Measurements from ENCODE around the gene BLOC1S6. TPM values are rescaled to one million over a fixed set of nuclear protein-coding genes. Genes with fewer than 3 reads are reported as not detected.

The BLOC1S6 gene
- total and polyA plus RNA-seq, 2 of the 13 experiments (the other 11 are each of a cell fraction or from before 2014, with no cell fraction given) = 11.8 to 44.3 TPM

DNA sequence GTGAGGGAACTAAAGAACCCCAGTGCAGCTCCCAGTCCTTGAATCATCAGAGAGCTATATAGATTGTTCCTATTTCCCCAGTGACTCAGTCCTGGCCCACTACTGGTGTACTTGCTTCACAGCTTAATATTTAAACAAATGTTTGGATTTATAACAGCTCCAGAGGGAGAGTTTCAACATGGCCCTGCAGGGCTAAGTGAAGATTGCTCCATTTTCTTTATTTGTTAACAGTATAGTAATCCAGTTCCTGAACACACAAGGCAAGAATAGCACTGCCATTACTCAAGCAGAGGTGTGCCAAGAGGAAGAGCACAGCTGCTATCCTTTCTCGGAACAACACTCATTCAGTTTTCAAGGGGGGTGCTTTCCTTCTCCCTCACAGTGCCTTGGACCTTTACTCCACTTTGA is 54.2 kb downstream of the BLOC1S6 start (continued):
- TF ChIP-seq ZNF451 (CRISPR knock-in tag; IDR thresholded peaks at IDR 0.05) (no peak), JUN (CRISPR knock-in tag; IDR thresholded peaks at IDR 0.05) (no peak), FOXK1 (CRISPR knock-in tag; IDR thresholded peaks at IDR 0.05; ENCODE audit: borderline replicate concordance, low read depth) (no peak), ZFP36L1 (CRISPR knock-in tag; IDR thresholded peaks at IDR 0.05) (no peak), KMT2A (CRISPR knock-in tag; IDR thresholded peaks at IDR 0.05) (0 out of 2 replicates have a peak, but pooled peaks have one; percentile 43), ZNF264 (CRISPR knock-in tag; IDR thresholded peaks at IDR 0.05) (no peak), BORCS8-MEF2B (CRISPR knock-in tag; IDR thresholded peaks at IDR 0.05) (no peak), ASH2L (IDR thresholded peaks at IDR 0.05; ENCODE audit: insufficient read length, low read depth, low read length) (peak; percentile 47), ZMAT3 (CRISPR knock-in tag; conservative IDR thresholded peaks at IDR 0.05) (no peak), ZNF496 (CRISPR knock-in tag; IDR thresholded peaks at IDR 0.05; ENCODE audit: insufficient replicate concordance) (no peak), ZNF354B (CRISPR knock-in tag; IDR thresholded peaks at IDR 0.05) (no peak), RBM22 (optimal IDR thresholded peaks at IDR 0.05; ENCODE audit: low read length) (no peak), ZMYM3 (CRISPR knock-in tag; IDR thresholded peaks at IDR 0.05) (no peak), PTBP1 (IDR thresholded peaks at IDR 0.05; ENCODE audit: low read depth, low read length, poor library complexity, severe bottlenecking) (no peak), JARID2 (CRISPR knock-in tag; IDR thresholded peaks at IDR 0.05; ENCODE audit: insufficient replicate concordance) (no peak)
- TF ChIP-seq, protein P1, sequence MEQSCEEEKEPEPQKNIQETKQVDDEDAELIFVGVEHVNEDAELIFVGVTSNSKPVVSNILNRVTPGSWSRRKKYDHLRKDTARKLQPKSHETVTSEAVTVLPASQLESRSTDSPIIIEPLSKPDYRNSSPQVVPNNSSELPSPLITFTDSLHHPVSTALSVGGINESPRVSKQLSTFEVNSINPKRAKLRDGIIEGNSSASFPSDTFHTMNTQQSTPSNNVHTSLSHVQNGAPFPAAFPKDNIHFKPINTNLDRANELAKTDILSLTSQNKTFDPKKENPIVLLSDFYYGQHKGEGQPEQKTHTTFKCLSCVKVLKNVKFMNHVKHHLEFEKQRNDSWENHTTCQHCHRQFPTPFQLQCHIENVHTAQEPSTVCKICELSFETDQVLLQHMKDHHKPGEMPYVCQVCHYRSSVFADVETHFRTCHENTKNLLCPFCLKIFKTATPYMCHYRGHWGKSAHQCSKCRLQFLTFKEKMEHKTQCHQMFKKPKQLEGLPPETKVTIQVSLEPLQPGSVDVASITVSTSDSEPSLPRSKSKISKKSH (CRISPR knock-in tag; IDR thresholded peaks at IDR 0.05; ENCODE audit: borderline replicate concordance) = no peak
- TF ChIP-seq, protein P2, sequence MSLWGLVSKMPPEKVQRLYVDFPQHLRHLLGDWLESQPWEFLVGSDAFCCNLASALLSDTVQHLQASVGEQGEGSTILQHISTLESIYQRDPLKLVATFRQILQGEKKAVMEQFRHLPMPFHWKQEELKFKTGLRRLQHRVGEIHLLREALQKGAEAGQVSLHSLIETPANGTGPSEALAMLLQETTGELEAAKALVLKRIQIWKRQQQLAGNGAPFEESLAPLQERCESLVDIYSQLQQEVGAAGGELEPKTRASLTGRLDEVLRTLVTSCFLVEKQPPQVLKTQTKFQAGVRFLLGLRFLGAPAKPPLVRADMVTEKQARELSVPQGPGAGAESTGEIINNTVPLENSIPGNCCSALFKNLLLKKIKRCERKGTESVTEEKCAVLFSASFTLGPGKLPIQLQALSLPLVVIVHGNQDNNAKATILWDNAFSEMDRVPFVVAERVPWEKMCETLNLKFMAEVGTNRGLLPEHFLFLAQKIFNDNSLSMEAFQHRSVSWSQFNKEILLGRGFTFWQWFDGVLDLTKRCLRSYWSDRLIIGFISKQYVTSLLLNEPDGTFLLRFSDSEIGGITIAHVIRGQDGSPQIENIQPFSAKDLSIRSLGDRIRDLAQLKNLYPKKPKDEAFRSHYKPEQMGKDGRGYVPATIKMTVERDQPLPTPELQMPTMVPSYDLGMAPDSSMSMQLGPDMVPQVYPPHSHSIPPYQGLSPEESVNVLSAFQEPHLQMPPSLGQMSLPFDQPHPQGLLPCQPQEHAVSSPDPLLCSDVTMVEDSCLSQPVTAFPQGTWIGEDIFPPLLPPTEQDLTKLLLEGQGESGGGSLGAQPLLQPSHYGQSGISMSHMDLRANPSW (CRISPR knock-in tag; IDR thresholded peaks at IDR 0.05; ENCODE audit: borderline replicate concordance) = no peak
- TF ChIP-seq, protein P3, sequence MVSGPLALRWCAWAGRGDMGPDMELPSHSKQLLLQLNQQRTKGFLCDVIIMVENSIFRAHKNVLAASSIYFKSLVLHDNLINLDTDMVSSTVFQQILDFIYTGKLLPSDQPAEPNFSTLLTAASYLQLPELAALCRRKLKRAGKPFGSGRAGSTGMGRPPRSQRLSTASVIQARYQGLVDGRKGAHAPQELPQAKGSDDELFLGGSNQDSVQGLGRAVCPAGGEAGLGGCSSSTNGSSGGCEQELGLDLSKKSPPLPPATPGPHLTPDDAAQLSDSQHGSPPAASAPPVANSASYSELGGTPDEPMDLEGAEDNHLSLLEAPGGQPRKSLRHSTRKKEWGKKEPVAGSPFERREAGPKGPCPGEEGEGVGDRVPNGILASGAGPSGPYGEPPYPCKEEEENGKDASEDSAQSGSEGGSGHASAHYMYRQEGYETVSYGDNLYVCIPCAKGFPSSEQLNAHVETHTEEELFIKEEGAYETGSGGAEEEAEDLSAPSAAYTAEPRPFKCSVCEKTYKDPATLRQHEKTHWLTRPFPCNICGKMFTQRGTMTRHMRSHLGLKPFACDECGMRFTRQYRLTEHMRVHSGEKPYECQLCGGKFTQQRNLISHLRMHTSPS (CRISPR knock-in tag; IDR thresholded peaks at IDR 0.05; ENCODE audit: low read depth) = no peak
- TF ChIP-seq, protein P4, sequence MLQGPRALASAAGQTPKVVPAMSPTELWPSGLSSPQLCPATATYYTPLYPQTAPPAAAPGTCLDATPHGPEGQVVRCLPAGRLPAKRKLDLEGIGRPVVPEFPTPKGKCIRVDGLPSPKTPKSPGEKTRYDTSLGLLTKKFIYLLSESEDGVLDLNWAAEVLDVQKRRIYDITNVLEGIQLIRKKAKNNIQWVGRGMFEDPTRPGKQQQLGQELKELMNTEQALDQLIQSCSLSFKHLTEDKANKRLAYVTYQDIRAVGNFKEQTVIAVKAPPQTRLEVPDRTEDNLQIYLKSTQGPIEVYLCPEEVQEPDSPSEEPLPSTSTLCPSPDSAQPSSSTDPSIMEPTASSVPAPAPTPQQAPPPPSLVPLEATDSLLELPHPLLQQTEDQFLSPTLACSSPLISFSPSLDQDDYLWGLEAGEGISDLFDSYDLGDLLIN (CRISPR knock-in tag; IDR thresholded peaks at IDR 0.05; ENCODE audit: borderline replicate concordance) = no peak
- TF ChIP-seq, protein P5, sequence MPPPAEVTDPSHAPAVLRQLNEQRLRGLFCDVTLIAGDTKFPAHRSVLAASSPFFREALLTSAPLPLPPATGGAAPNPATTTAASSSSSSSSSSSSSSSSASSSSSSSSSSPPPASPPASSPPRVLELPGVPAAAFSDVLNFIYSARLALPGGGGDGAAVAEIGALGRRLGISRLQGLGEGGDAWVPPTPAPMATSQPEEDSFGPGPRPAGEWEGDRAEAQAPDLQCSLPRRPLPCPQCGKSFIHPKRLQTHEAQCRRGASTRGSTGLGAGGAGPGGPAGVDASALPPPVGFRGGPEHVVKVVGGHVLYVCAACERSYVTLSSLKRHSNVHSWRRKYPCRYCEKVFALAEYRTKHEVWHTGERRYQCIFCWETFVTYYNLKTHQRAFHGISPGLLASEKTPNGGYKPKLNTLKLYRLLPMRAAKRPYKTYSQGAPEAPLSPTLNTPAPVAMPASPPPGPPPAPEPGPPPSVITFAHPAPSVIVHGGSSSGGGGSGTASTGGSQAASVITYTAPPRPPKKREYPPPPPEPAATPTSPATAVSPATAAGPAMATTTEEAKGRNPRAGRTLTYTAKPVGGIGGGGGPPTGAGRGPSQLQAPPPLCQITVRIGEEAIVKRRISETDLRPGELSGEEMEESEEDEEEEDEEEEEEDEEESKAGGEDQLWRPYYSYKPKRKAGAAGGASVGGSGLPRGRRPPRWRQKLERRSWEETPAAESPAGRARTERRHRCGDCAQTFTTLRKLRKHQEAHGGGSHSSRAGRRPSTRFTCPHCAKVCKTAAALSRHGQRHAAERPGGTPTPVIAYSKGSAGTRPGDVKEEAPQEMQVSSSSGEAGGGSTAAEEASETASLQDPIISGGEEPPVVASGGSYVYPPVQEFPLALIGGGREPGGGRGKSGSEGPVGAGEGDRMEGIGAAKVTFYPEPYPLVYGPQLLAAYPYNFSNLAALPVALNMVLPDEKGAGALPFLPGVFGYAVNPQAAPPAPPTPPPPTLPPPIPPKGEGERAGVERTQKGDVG (CRISPR knock-in tag; IDR thresholded peaks at IDR 0.05; ENCODE audit: borderline replicate concordance) = no peak

All from HepG2 (cell line).